KMS-11 (cell line): ENCODE data around the gene CSMD2.

ENCODE experiments used
- H2AFZ ChIP-seq: fragments of 200-600 bp; sonication (generic); 2 replicates; pipeline ENCODE4 v1.6.1; 2016; ENCODE audit warnings: antibody characterized with exemption, mixed run types, low read depth
- H3K27ac ChIP-seq: fragments of 200-600 bp; sonication (generic); 2 replicates; pipeline ENCODE4 v1.6.1; 2016; ENCODE audit warnings: mild to moderate bottlenecking, mixed run types
- H3K27me3 ChIP-seq: fragments of 200-600 bp; sonication (generic); 2 replicates; pipeline ENCODE4 v1.6.1; 2017; ENCODE audit warnings: mild to moderate bottlenecking, low read depth, mixed run types, moderate library complexity; ENCODE audit not compliant: insufficient read depth
- H3K36me3 ChIP-seq: fragments of 200-600 bp; sonication (generic); 2 replicates; pipeline ENCODE4 v1.6.1; 2017; ENCODE audit warnings: mild to moderate bottlenecking, mixed run types; ENCODE audit not compliant: insufficient read depth
- H3K4me1 ChIP-seq: fragments of 200-600 bp; sonication (generic); 2 replicates; pipeline ENCODE4 v1.6.1; 2016; ENCODE audit warnings: mild to moderate bottlenecking, low read depth, mixed run types; ENCODE audit not compliant: poor library complexity, severe bottlenecking
- H3K4me2 ChIP-seq: fragments of 200-600 bp; sonication (generic); 2 replicates; pipeline ENCODE4 v1.7.0; 2016; ENCODE audit warnings: mild to moderate bottlenecking, mixed run types
- H3K4me3 ChIP-seq: fragments of 200-600 bp; sonication (generic); IDR thresholded peaks from 2 replicates; pipeline ENCODE4 v1.6.1; 2017; ENCODE audit warnings: low read depth, low read length, mixed read lengths; ENCODE audit not compliant: insufficient read depth
- H3K79me2 ChIP-seq: fragments of 200-600 bp; sonication (generic); 2 replicates; pipeline ENCODE4 v1.6.1; 2016; ENCODE audit warnings: low read depth, mixed run types; ENCODE audit not compliant: insufficient read depth
- H3K9ac ChIP-seq: fragments of 200-600 bp; sonication (generic); 2 replicates; pipeline ENCODE4 v1.6.1; 2016; ENCODE audit warnings: mild to moderate bottlenecking, mixed run types
- H4K20me1 ChIP-seq: fragments of 200-600 bp; sonication (generic); 2 replicates; pipeline ENCODE4 v1.6.1; 2016; ENCODE audit warnings: mild to moderate bottlenecking, mixed run types; ENCODE audit not compliant: insufficient read depth
- TF ChIP-seq, protein P1 (sequence below): fragments of 200-600 bp; sonication (generic); conservative IDR thresholded peaks from 2 replicates; pipeline ENCODE4 v1.6.1; 2017; ENCODE audit warnings: low read depth, mild to moderate bottlenecking, antibody characterized with exemption, low read length, moderate library complexity, mixed read lengths

The CSMD2 gene

DNA sequence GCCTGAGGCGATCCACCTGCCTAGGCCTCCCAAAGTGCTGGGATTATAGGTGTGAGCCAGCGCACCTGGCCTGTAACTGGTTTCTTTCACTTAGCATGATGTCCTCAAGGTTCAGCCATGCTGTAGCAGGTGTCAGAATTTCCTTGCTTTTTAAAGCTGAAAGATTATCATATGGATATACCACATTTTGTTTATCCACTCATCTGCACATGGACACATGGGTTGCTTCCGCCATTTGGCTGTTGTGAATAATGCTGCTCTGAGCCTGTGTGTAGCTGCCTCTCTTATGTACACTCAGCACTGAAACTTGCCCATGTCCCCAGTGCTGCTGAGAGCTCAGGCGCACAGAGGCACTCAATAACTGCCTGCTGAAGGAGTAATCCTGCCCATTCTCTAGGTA is 11.8 kb downstream of the CSMD2 start:
- no peaks in the 10 kb centered on the region for H3K4me1 ChIP-seq
- H2AFZ ChIP-seq, result no peak overlapping the region
- H3K4me3 ChIP-seq, result no peak overlapping the region
- no peaks in the 10 kb centered on the region for H3K79me2 ChIP-seq
- no peak overlapping the region for H3K9ac ChIP-seq
- TF ChIP-seq, protein P1, sequence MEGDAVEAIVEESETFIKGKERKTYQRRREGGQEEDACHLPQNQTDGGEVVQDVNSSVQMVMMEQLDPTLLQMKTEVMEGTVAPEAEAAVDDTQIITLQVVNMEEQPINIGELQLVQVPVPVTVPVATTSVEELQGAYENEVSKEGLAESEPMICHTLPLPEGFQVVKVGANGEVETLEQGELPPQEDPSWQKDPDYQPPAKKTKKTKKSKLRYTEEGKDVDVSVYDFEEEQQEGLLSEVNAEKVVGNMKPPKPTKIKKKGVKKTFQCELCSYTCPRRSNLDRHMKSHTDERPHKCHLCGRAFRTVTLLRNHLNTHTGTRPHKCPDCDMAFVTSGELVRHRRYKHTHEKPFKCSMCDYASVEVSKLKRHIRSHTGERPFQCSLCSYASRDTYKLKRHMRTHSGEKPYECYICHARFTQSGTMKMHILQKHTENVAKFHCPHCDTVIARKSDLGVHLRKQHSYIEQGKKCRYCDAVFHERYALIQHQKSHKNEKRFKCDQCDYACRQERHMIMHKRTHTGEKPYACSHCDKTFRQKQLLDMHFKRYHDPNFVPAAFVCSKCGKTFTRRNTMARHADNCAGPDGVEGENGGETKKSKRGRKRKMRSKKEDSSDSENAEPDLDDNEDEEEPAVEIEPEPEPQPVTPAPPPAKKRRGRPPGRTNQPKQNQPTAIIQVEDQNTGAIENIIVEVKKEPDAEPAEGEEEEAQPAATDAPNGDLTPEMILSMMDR, result no peak
- no peaks in the 10 kb centered on the region for H4K20me1 ChIP-seq
- no peak overlapping the region for H3K4me2 ChIP-seq
- H3K36me3 ChIP-seq, result no peaks in the 10 kb centered on the region
- H3K27me3 ChIP-seq, result no peaks in the 10 kb centered on the region; the same call in 1 of the 2 replicates
- H3K27ac ChIP-seq, result no peak overlapping the region

DNA sequence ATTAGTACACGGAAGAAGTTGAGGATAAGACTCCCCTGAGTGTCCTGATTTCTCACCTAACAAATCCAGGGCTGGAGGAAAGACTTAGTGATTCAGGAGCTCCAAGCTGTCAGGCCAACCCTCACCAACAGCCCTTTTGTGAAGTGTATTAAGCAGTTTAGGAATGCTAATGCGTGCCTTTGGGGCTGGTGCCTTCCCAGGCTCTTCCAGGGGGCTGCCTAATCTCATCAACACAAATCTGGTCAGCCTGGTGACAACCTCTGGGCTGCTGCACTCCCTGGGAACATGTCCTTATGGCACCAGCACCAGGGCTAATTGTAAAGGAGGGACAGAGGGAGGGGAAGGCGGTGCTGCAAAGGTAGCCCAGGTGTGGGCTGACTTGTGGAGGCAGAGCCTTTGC is 15.5 kb downstream of the CSMD2 start:
- no peak overlapping the region for H3K4me3 ChIP-seq

DNA sequence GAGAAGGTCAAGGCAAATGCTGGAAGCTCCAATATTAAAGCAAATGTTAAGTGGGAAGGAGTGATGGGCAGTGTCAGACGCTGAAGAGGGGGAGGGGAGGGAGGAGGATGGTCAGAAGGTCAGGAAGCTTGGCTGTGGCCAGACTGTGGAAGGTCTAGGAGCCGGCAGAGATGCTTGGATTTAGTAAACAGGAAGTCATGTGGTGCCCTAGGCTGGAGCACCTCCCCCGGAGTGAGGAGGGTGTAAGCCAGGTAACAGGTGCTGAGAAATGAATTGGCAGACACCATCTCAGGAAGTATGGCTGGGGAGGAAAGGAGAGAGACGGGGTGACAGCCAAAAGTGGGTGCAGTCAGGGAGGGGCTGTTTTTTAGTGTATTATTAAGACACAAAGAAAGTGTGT is 17.7 kb downstream of the CSMD2 start:
- Histone ChIP-seq H3K9ac (no peak overlapping the region), H3K36me3 (no peaks in the 10 kb centered on the region), H4K20me1 (no peaks in the 10 kb centered on the region), H2AFZ (no peak overlapping the region), H3K27me3 (no peaks in the 10 kb centered on the region; the same call in 1 of the 2 replicates), H3K4me1 (no peaks in the 10 kb centered on the region), H3K79me2 (no peaks in the 10 kb centered on the region), H3K4me3 (no peak overlapping the region), H3K27ac (no peak overlapping the region), H3K4me2 (no peak overlapping the region)
- TF ChIP-seq, protein P1, result no peak

More for the DNA sequence above, 15.5 kb downstream of the CSMD2 start:
- no peaks in the 10 kb centered on the region; the same call in 1 of the 2 replicates for H3K27me3 ChIP-seq
- H2AFZ ChIP-seq, result no peak overlapping the region
- no peaks in the 10 kb centered on the region for H3K4me1 ChIP-seq
- H3K4me2 ChIP-seq, result no peak overlapping the region
- TF ChIP-seq, protein P1, result no peak
- no peak overlapping the region for H3K9ac ChIP-seq
- H3K36me3 ChIP-seq, result no peaks in the 10 kb centered on the region
- H3K27ac ChIP-seq, result no peak overlapping the region
- no peaks in the 10 kb centered on the region for H3K79me2 ChIP-seq
- no peaks in the 10 kb centered on the region for H4K20me1 ChIP-seq

DNA sequence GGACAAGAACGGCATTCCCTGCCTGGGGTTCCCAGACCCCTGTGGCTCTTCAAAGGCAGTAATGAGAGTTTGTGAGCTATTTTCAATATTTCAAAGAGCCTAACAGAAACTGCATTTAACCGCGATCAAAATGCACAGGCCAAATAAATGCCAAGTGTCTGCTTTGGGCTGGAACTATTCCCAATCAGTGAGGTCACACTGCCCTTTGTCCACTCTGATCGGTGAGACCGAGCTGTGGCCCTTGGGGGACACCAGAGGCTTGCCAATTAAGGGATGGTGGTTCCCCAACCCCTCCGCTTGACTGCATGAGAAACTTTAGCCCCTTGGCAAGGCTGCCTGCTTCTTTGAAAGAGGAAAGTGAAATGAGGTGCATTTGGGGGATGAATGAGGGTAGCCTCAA is 20.3 kb downstream of the CSMD2 start:
- H3K27me3 ChIP-seq, result no peaks in the 10 kb centered on the region; the same call in 1 of the 2 replicates
- no peak overlapping the region for H3K4me2 ChIP-seq
- H3K9ac ChIP-seq, result no peak overlapping the region
- H3K4me1 ChIP-seq, result no peaks in the 10 kb centered on the region
- no peak overlapping the region for H2AFZ ChIP-seq
- no peaks in the 10 kb centered on the region for H3K79me2 ChIP-seq
- no peaks in the 10 kb centered on the region for H4K20me1 ChIP-seq
- no peak overlapping the region for H3K4me3 ChIP-seq
- no peak overlapping the region for H3K27ac ChIP-seq
- no peaks in the 10 kb centered on the region for H3K36me3 ChIP-seq
- TF ChIP-seq, protein P1, result no peak
